Natural killer cell treated with Interleukin-12 subunit alpha and Interleukin-12 subunit beta and Interleukin-15 and Interleukin-18, amount 100 ng/mL, for 72 hours (primary cell): ENCODE data around the gene PTPRN2. TPM values are rescaled to one million over a fixed set of nuclear protein-coding genes. Genes with fewer than 3 reads are reported as not detected.

Source experiments
- ATAC-seq, 2 donors: fragments of 150-1000 bp; cut with Tn5 transposase in 1 of 2; sonication (Bioruptor Pico), chemical (Tn5 transposase) in 1 of 2; 2 replicates each; pipeline ENCODE4 v1.10.0; 2021
- DNase-seq: peaks from one replicate; pipeline ENCODE4 v3.0.0; 2022; ENCODE audit warnings: low spot score
- H3K27ac Mint-ChIP-seq, 2 donors: 1 replicate in 1 of 2; 2 replicates in 1 of 2; pipeline ENCODE4 v1.8.0; 2022; ENCODE audit warnings: mixed read lengths in 2 of 2, mild to moderate bottlenecking in 1 of 2, moderate library complexity in 1 of 2
- H3K27me3 Mint-ChIP-seq, 2 donors: 1 replicate in 1 of 2; 2 replicates in 1 of 2; pipeline ENCODE4 v1.8.0; 2022; ENCODE audit warnings: mixed read lengths in 2 of 2
- H3K36me3 Mint-ChIP-seq: one replicate; pipeline ENCODE4 v1.8.0; 2022; ENCODE audit warnings: mixed read lengths
- H3K4me1 Mint-ChIP-seq, 2 donors: 1 replicate in 1 of 2; 2 replicates in 1 of 2; pipeline ENCODE4 v1.8.0; 2022; ENCODE audit warnings: low read depth in 2 of 2, mixed read lengths in 2 of 2, mild to moderate bottlenecking in 1 of 2
- H3K4me3 Mint-ChIP-seq: one replicate; pipeline ENCODE4 v1.8.0; 2022; ENCODE audit warnings: mixed read lengths
- H3K9me3 Mint-ChIP-seq: 2 replicates; pipeline ENCODE4 v1.8.0; 2022; ENCODE audit warnings: mixed read lengths
- total RNA-seq, 2 donors: library from RNA; stranded (reverse); gene quantifications; one replicate each; pipeline ENCODE4 v1.2.3, GENCODE V29; 2022

PTPRN2 gene
- total RNA-seq, 2 donors from 2014 or later: 0.17 to 0.74 TPM

GRCh38 chr7:157689269-157690057, 898.2 kb downstream of the PTPRN2 start:
- H3K4me3 Mint-ChIP-seq: no peak overlapping the region
- DNase-seq (peak; percentile 37), ATAC-seq (no peak)
- H3K4me1 Mint-ChIP-seq: no peaks in the 10 kb centered on the region
- H3K27ac Mint-ChIP-seq: no peak overlapping the region
- H3K27me3 Mint-ChIP-seq: peaks cover 20 to 28% of the 10 kb centered on the region in 2 donors
- no peaks in the 10 kb centered on the region for H3K9me3 Mint-ChIP-seq
- H3K36me3 Mint-ChIP-seq: no peaks in the 10 kb centered on the region

- Mint-ChIP-seq H3K27ac (no peak overlapping the region), H3K4me3 (no peak overlapping the region), H3K36me3 (no peaks in the 10 kb centered on the region), H3K27me3 (peaks cover 19 to 26% of the 10 kb centered on the region in 2 donors), H3K9me3 (no peaks in the 10 kb centered on the region), H3K4me1 (no peaks in the 10 kb centered on the region)
- ATAC-seq: no peak
- peak; percentile 47 for DNase-seq
Observed at GRCh38 chr7:157688533-157689268, 898.9 kb downstream of the PTPRN2 start.

- Mint-ChIP-seq H3K27ac (no peak overlapping the region), H3K36me3 (no peaks in the 10 kb centered on the region), H3K27me3 (peaks cover 23 to 32% of the 10 kb centered on the region in 2 donors), H3K4me1 (no peaks in the 10 kb centered on the region), H3K9me3 (no peaks in the 10 kb centered on the region), H3K4me3 (no peak overlapping the region)
- DNase-seq (no peak), ATAC-seq (no peak)
Observed at GRCh38 chr7:157687845-157688532, 899.6 kb downstream of the PTPRN2 start.

DNA sequence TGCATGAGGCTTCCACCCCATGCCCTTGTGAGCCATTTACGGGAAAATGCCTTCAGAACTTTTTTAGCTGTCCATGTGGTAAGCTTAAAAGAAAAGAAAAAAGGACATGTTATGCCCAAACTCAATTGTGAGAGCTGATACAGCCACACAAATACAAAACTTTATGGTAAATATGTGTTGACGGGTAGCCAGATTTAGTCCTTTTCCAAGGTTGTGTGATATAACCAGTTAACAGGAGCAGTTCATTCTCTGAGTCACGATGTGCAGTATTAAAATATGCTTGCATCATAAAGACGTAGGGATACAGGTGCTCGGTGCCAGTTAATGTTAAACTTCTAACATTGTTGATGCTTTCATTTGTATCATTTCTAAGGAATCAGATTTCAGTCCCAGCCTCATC, 900.5 kb downstream of the PTPRN2 start:
- Mint-ChIP-seq H3K27me3 (peaks cover 28 to 41% of the 10 kb centered on the region in 2 donors), H3K4me3 (no peak overlapping the region), H3K4me1 (no peaks in the 10 kb centered on the region)

DNA sequence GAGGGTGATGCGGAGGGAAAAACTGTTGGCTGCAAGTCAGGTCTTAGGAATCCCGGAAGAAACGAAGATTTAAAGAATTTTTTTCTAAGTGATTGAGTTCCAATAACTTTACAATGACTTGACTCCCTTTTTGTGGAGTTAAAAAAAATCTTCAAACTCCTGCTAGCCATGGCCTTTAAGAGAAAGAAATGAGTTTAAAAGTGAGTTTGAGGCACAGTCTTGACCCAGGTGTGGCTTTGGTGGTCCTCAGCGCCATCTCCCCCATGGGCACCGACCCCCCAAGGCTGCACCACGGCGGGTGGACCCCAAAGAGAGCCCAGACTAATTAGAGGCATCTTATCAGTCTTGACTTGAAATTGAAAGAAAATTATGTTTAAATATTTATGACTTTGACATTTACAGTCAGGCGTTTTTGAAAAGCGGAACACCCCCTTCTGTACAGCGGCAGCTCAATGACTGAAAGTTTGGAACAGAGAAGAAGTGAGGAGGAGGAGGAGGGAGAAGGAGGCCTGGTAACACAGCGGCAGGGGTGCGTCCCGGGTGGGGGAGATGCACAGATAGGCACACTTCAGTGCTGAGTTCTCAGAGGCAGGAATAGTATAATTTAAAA, 901.2 kb downstream of the PTPRN2 start:
- Mint-ChIP-seq H3K27me3 (peaks cover 32 to 48% of the 10 kb centered on the region in 2 donors), H3K36me3 (no peaks in the 10 kb centered on the region), H3K4me3 (no peak overlapping the region), H3K9me3 (no peaks in the 10 kb centered on the region), H3K4me1 (no peaks in the 10 kb centered on the region), H3K27ac (no peak overlapping the region)
- ATAC-seq (no peak), DNase-seq (peak; percentile 39)

More for the DNA sequence above, 900.5 kb downstream of the PTPRN2 start:
- Mint-ChIP-seq H3K36me3 (no peaks in the 10 kb centered on the region), H3K9me3 (no peaks in the 10 kb centered on the region), H3K27ac (no peak overlapping the region)
- DNase-seq (no peak), ATAC-seq (no peak)

- DNase-seq (peak; percentile 52), ATAC-seq (no peak)
- Mint-ChIP-seq H3K4me1 (no peaks in the 10 kb centered on the region), H3K36me3 (no peaks in the 10 kb centered on the region), H3K27me3 (peaks cover 35 to 55% of the 10 kb centered on the region in 2 donors), H3K4me3 (no peak overlapping the region), H3K9me3 (no peaks in the 10 kb centered on the region), H3K27ac (no peak overlapping the region)
Observed at GRCh38 chr7:157685430-157686284, 902.0 kb downstream of the PTPRN2 start.

- ATAC-seq (no peak), DNase-seq (peak; percentile 56)
- no peak overlapping the region for H3K27ac Mint-ChIP-seq
- no peaks in the 10 kb centered on the region for H3K9me3 Mint-ChIP-seq
- no peaks in the 10 kb centered on the region for H3K36me3 Mint-ChIP-seq
- no peaks in the 10 kb centered on the region for H3K4me1 Mint-ChIP-seq
- H3K27me3 Mint-ChIP-seq: peaks cover 42 to 62% of the 10 kb centered on the region in 2 donors
- H3K4me3 Mint-ChIP-seq: no peak overlapping the region
Observed at GRCh38 chr7:157684909-157685429, 902.7 kb downstream of the PTPRN2 start.

- Mint-ChIP-seq H3K4me3 (no peak overlapping the region), H3K4me1 (no peaks in the 10 kb centered on the region), H3K27me3 (peaks cover 44 to 68% of the 10 kb centered on the region in 2 donors), H3K9me3 (no peaks in the 10 kb centered on the region), H3K27ac (no peak overlapping the region), H3K36me3 (no peaks in the 10 kb centered on the region)
- ATAC-seq (peak in 1 of 2 donors; percentile 14), DNase-seq (peak; percentile 54)
Observed at GRCh38 chr7:157684157-157684908, 903.3 kb downstream of the PTPRN2 start.

- peak; percentile 22 for DNase-seq
- no peak overlapping the region for H3K27ac Mint-ChIP-seq
- ATAC-seq: no peak
- no peaks in the 10 kb centered on the region for H3K36me3 Mint-ChIP-seq
- H3K9me3 Mint-ChIP-seq: no peaks in the 10 kb centered on the region
- no peak overlapping the region for H3K4me3 Mint-ChIP-seq
- no peaks in the 10 kb centered on the region for H3K4me1 Mint-ChIP-seq
- peaks cover 44 to 74% of the 10 kb centered on the region in 2 donors for H3K27me3 Mint-ChIP-seq
Observed at GRCh38 chr7:157683747-157684156, 903.9 kb downstream of the PTPRN2 start.

- Mint-ChIP-seq H3K36me3 (no peaks in the 10 kb centered on the region), H3K27me3 (peaks cover 44 to 80% of the 10 kb centered on the region in 2 donors), H3K4me1 (no peaks in the 10 kb centered on the region), H3K9me3 (no peaks in the 10 kb centered on the region), H3K4me3 (no peak overlapping the region), H3K27ac (no peak overlapping the region)
- DNase-seq (peak; percentile 42), ATAC-seq (no peak)
Observed at GRCh38 chr7:157682946-157683746, 904.5 kb downstream of the PTPRN2 start.

GRCh38 chr7:157682064-157682945, 905.3 kb downstream of the PTPRN2 start:
- Mint-ChIP-seq H3K27me3 (peaks cover 44 to 75% of the 10 kb centered on the region in 2 donors), H3K4me1 (no peaks in the 10 kb centered on the region), H3K4me3 (no peak overlapping the region), H3K9me3 (no peaks in the 10 kb centered on the region), H3K36me3 (no peaks in the 10 kb centered on the region), H3K27ac (no peak overlapping the region)
- peak; percentile 15 for DNase-seq
- ATAC-seq: no peak
